AG20443 (cell line): ENCODE results near the gene DMBT1.

Experiments
- DNase-seq: peaks from one replicate; pipeline ENCODE4 v3.0.0; 2012; ENCODE audit warnings: low spot score, mixed read lengths

DMBT1 gene

GRCh38 chr10:122673269-122673668 is 112.7 kb downstream of the DMBT1 start:
- no peak for DNase-seq

DNA sequence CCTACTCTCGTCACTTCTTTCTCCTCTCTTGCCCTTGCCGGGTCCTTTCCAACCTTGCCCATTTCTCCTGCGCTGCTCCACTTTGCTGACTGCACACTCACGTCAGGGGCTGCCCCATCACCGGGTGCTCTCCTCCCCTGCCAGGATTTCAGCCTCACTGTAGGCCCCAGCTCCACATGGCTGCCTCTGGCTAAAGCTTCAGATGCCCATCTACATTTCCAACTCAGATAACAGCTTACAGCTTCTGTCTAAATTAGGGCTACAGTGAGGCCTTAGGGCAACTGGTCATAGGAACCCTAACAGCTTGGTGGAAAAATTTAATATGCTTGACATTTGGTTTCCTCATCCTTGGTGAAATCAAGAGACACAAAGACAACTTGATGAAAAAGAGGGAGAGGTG is 113.2 kb downstream of the DMBT1 start:
- no peak for DNase-seq

DNA sequence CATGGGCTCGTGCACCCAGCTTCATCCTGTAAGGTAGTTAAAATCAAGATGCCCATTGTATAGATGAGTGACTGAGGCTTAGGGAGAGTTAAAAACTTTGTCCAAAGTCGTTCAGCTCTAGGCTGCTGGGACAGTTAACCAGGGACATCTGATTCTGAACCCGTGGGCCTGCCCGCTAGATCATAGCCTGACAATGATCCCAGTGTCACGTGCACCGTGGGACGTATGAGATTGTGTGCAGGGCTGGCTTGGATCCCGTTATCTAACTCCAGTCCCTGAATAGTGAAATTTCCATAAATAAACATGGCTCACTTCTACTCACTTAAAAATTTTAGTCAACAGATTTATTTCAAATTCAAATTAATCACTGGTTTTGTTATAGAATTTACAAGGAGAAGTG is 114.2 kb downstream of the DMBT1 start:
- DNase-seq, result no peak

- no peak for DNase-seq
These were observed 114.7 kb downstream of the DMBT1 start for GRCh38 chr10:122675278-122675677.

DNA sequence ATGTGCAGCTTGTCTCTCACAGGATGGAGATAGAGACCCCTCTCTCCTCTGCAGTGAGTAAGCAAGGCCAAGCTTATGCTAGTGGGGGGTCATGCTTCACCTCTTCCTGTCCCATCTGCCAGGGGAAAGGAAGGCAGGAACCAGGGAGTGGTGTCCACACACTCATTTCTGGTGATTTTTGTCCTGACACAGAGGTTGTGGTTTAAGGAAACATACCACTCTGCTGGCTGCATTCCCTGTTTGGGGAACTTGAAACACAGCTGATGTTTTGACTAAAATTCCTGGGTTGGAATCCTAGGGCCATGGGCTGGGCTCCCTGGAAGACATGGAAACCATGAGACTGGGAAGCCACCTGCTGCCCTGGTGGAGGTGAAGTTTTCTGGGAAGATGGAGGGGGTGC is 117.7 kb downstream of the DMBT1 start:
- DNase-seq, result no peak

DNA sequence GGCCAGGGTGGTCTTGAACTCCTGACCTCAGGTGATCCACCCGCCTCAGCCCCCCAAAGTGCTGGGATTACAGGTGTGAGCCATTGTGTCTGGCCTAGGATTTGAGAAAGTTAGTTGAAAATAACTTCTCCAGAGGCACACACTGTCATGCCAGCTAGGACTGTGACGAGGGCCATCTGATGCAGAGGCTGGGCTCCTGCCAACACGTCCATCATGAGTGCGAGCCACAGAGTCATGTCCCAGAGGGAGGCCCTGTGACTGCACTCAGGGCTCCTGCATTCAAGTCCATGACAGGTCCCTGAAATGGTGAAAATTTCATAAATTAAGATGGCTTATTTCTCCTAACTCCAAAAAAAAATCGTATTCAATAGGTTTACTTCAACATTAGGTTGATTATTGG is 122.0 kb downstream of the DMBT1 start:
- DNase-seq, result no peak

GRCh38 chr10:122688293-122688989 is 127.9 kb downstream of the DMBT1 start:
- no peak for DNase-seq

GRCh38 chr10:122689146-122689820 is 128.7 kb downstream of the DMBT1 start:
- no peak for DNase-seq

GRCh38 chr10:122692744-122693143 is 132.2 kb downstream of the DMBT1 start:
- DNase-seq, result no peak
